Adrenal gland (tissue), 12 donors: Measurements from ENCODE around the gene FADS2. TPM values are rescaled to one million over a fixed set of nuclear protein-coding genes. Genes with fewer than 3 reads are reported as not detected.
A peak's percentile ranks its signal among the peaks of the same experiment; 100 is the strongest.

Source experiments
- DNase-seq, 7 donors: peaks; one replicate each; pipeline ENCODE4 v3.0.0-alpha.2; 2019 to 2020
- H3K27ac ChIP-seq, 5 donors: fragments of 200-600 bp; sonication (generic) in 4 of 5; 1 replicate in 3 of 5; 2 replicates in 2 of 5; pipeline versions ENCODE4 v1.5.1 to v1.8.0; 2016 to 2020; ENCODE audit warnings: mild to moderate bottlenecking in 1 of 5
- H3K27me3 ChIP-seq: fragments of 200-600 bp; 2 replicates; pipeline ENCODE4 v1.8.0; 2021
- H3K36me3 ChIP-seq, 2 donors: fragments of 200-600 bp; replicated peaks in 1 of 2; 1 replicate in 1 of 2; 2 replicates in 1 of 2; pipeline versions ENCODE4 v1.5.1 to v1.8.0; 2018 to 2022
- H3K4me1 ChIP-seq, 2 donors: fragments of 200-600 bp; replicated peaks in 1 of 2; 1 replicate in 1 of 2; 2 replicates in 1 of 2; pipeline versions ENCODE4 v1.5.1 to v1.8.0; 2018 to 2021
- H3K4me3 ChIP-seq, 4 donors: fragments of 200-600 bp; sonication (generic) in 3 of 4; one replicate each; pipeline ENCODE4 v1.5.1; 2016 to 2018
- H3K9me3 ChIP-seq, 3 donors: fragments of 200-600 bp; sonication (generic) in 1 of 3; replicated peaks in 1 of 3; 1 replicate in 2 of 3; 2 replicates in 1 of 3; pipeline versions ENCODE4 v1.5.1 to v1.8.0; 2016 to 2021
- CTCF ChIP-seq, 6 experiments: fragments of 450-650 bp in 4 of 6; fragments of 200-600 bp in 2 of 6; sonication (generic) in 1 of 6; IDR thresholded peaks; 1 replicate in 5 of 6; 2 replicates in 1 of 6; pipeline versions ENCODE4 v1.5.1 to v1.8.0; 2016 to 2021; ENCODE audit warnings: antibody characterized with exemption in 6 of 6, mild to moderate bottlenecking in 2 of 6, moderate library complexity in 1 of 6
- POLR2A ChIP-seq, 2 donors: fragments of 450-650 bp; IDR thresholded peaks; one replicate each; pipeline ENCODE4 v1.6.1; 2017; ENCODE audit warnings: antibody characterized with exemption in 2 of 2, mild to moderate bottlenecking in 2 of 2, moderate library complexity in 1 of 2
- WGBS, 4 donors: extraction: QIAGEN DNeasy Blood & Tissue Kit in 2 of 4; methylation state at CpG; one replicate each; pipeline versions ENCODE4 v1.1.5 to v1.1.7; 2013 to 2017; 5-methylcytosine and 5-hydroxymethylcytosine counted together
- intact Hi-C, 2 donors: fragments of 100-400 bp; cut with DNase I; formaldehyde crosslinking; loops; one replicate each; pipeline versions ENCODE4 v1.14.1 to v1.15.0; 2022 to 2023
- polyA plus RNA-seq, 3 donors: library from polyadenylated mRNA; stranded (reverse); fragments of 200-250 nt in 2 of 3; fragments of 350-450 nt in 1 of 3; fragmentation: Illumina TruSeq in 1 of 3; extraction: RNeasy Lipid Tissue Mini Kit (QIAGEN cat#74804) in 1 of 3; gene quantifications; one replicate each; pipeline ENCODE4 v1.2.3, GENCODE V29; 2013 to 2014
- total RNA-seq, 9 donors: library from RNA; depleted of rRNA in 4 of 9; stranded (reverse); fragments of >200 nt in 4 of 9; fragments of 120-200 nt in 1 of 9; fragmentation: NEBNext Ultra II Directional in 1 of 9; extraction: Animal tissue kit (Norgen Biotek cat#: 25700) in 1 of 9; gene quantifications; one replicate each; pipeline versions ENCODE4 v1.1.0 to v1.2.4, GENCODE V29; 2013 to 2023
- donor health status: healthy with polysubstance abuse.
- donor health status: Bipolar disorder and iron deficiency.
- donor health status: DM: yes; HTN: yes; CAD: no.
- donor health status: DM: no; HTN: no; CAD: no.
- donor health status: DM: no; HTN: no; CAD: no.
- donor health status: DM: yes; HTN: yes; CAD: no.

The FADS2 gene
- total and polyA plus RNA-seq, 12 donors, result 134 to 1,327 (median 488) TPM

- H3K4me3 ChIP-seq, result no peak overlapping the region
- peaks cover 34 to 68% of the 10 kb centered on the region in 2 donors for H3K4me1 ChIP-seq
- no peak for TF ChIP-seq POLR2A (IDR thresholded peaks at IDR 0.05)
- TF ChIP-seq CTCF (IDR thresholded peaks at IDR 0.05), result peak in 1 of 6 experiments; percentile 9
- peak in 4 of 7 donors; percentile 41 to 69 (median 58) for DNase-seq
- peak overlapping the region; percentile 53 to 98 (median 92) for H3K27ac ChIP-seq
- H3K9me3 ChIP-seq, result no peaks in the 10 kb centered on the region
- H3K27me3 ChIP-seq, result no peaks in the 10 kb centered on the region
- intact Hi-C loops, result no loop called here
- 64 to 71% (median 70%) methylated on average over 11 to 12 of the region's 12 CpGs for WGBS, 4 donors
- peaks cover 0 to 14% of the 10 kb centered on the region in 2 donors for H3K36me3 ChIP-seq
Measured at GRCh38 chr11:61833926-61834277, 5.8 kb downstream of the FADS2 start.

GRCh38 chr11:61834278-61835048 lies 6.4 kb downstream of the FADS2 start:
- Histone ChIP-seq H3K4me1 (peaks cover 32 to 68% of the 10 kb centered on the region in 2 donors), H3K27me3 (no peaks in the 10 kb centered on the region), H3K27ac (peak overlapping the region; percentile 53 to 98 (median 92)), H3K4me3 (peak overlapping the region in 1 of 4 donors; percentile 7), H3K36me3 (peaks cover 0 to 18% of the 10 kb centered on the region in 2 donors), H3K9me3 (no peaks in the 10 kb centered on the region)
- intact Hi-C loops, result no loop called here
- TF ChIP-seq POLR2A (IDR thresholded peaks at IDR 0.05) (peak in 1 of 2 donors; percentile 33), CTCF (IDR thresholded peaks at IDR 0.05) (peak in 1 of 6 experiments; percentile 1)
- DNase-seq, result peak; percentile 84 to 96 (median 94)
- WGBS, 4 donors, result 20 to 31% (median 25%) methylated on average over 10 to 12 of the region's 12 CpGs

- DNase-seq, result no peak
- 93 to 99% (median 96%) methylated on average over 8 of the region's 8 CpGs for WGBS, 4 donors
- H3K4me1 ChIP-seq, result peaks cover 21 to 55% of the 10 kb centered on the region in 2 donors
Measured at GRCh38 chr11:61836193-61836592, 8.1 kb downstream of the FADS2 start.

More at GRCh38 chr11:61836193-61836592, 8.1 kb downstream of the FADS2 start:
- Histone ChIP-seq H3K4me3 (no peak overlapping the region), H3K9me3 (no peaks in the 10 kb centered on the region), H3K36me3 (peaks cover 0 to 35% of the 10 kb centered on the region in 2 donors), H3K27ac (peak overlapping the region in 2 of 5 donors; percentile 53 to 98), H3K27me3 (no peaks in the 10 kb centered on the region)
- intact Hi-C loops, result no loop called here
- no peak for TF ChIP-seq CTCF (IDR thresholded peaks at IDR 0.05)
- TF ChIP-seq POLR2A (IDR thresholded peaks at IDR 0.05), result no peak
